Skeletal muscle tissue (tissue), 4 donors: ENCODE data around the gene NT5C3B. TPM values are rescaled to one million over a fixed set of nuclear protein-coding genes. Genes with fewer than 3 reads are reported as not detected.
A peak's percentile ranks its signal among the peaks of the same experiment; 100 is the strongest.
"Not testable (repeated sequence)": the region's sequence is repeated elsewhere in the genome, so short reads cannot be mapped to it uniquely, and the experiment has no call there.

ENCODE experiments used
- H3K27ac ChIP-seq: one replicate; pipeline ENCODE4 v1.7.0; 2013; ENCODE audit warnings: mild to moderate bottlenecking, low read depth, low read length, inconsistent platforms
- H3K27me3 ChIP-seq, 3 donors: one replicate each; pipeline ENCODE4 v1.7.0; 2013; ENCODE audit warnings: low read length in 3 of 3; ENCODE audit not compliant: control insufficient read depth in 3 of 3, insufficient read depth in 3 of 3
- H3K36me3 ChIP-seq, 3 donors: one replicate each; pipeline ENCODE4 v1.7.0; 2013; ENCODE audit warnings: low read length in 3 of 3; ENCODE audit not compliant: control insufficient read depth in 3 of 3, insufficient read depth in 3 of 3
- H3K4me1 ChIP-seq, 3 donors: one replicate each; pipeline ENCODE4 v1.7.0; 2013; ENCODE audit warnings: low read length in 3 of 3, mild to moderate bottlenecking in 3 of 3; ENCODE audit not compliant: control insufficient read depth in 3 of 3, insufficient read depth in 3 of 3
- H3K4me3 ChIP-seq, 3 donors: one replicate each; pipeline ENCODE4 v1.7.0; 2013; ENCODE audit warnings: low read length in 3 of 3
- H3K9ac ChIP-seq, 3 donors: one replicate each; pipeline ENCODE4 v1.7.0; 2013; ENCODE audit warnings: low read length in 3 of 3, mild to moderate bottlenecking in 3 of 3, moderate library complexity in 2 of 3, low read depth in 1 of 3
- H3K9me3 ChIP-seq, 3 donors: one replicate each; pipeline ENCODE4 v1.7.0; 2013; ENCODE audit warnings: low read length in 3 of 3; ENCODE audit not compliant: control insufficient read depth in 3 of 3
- total RNA-seq: library from RNA; depleted of rRNA; stranded (reverse); fragments of >200 nt; gene quantifications from one replicate; pipeline ENCODE4 v1.2.3, GENCODE V29; 2014
- donor health status: Osteomylitis.

NT5C3B gene
- total RNA-seq, result 32.4 TPM

GRCh38 chr17:41835800-41836549 is at the start of gene NT5C3B:
Gene NT5C3B, minus strand, starts transcription at chr17:41836232. Its CDS starts 39 bp downstream, at chr17:41836193.
- Histone ChIP-seq H3K4me1 (peaks cover 7 to 14% (median 11%) of the 10 kb centered on the region in 3 donors), H3K36me3 (peaks cover 9 to 13% (median 13%) of the 10 kb centered on the region in 3 donors), H3K9ac (peak within 1 kb of the TSS; percentile 81 to 85 (median 81)), H3K4me3 (peak within 1 kb of the TSS; percentile 78 to 80 (median 79)), H3K27ac (peak within 1 kb of the TSS; percentile 36), H3K27me3 (no peaks in the 10 kb centered on the region), H3K9me3 (no peaks in the 10 kb centered on the region)

GRCh38 chr17:41885733-41886132 is 49.7 kb upstream of the NT5C3B start:
- Histone ChIP-seq H3K27me3 (no peaks in the 10 kb centered on the region), H3K4me3 (no peak overlapping the region), H3K9ac (no peak overlapping the region), H3K4me1 (no peaks in the 10 kb centered on the region), H3K36me3 (peaks cover 43 to 58% (median 55%) of the 10 kb centered on the region in 3 donors), H3K27ac (no peak overlapping the region), H3K9me3 (no peaks in the 10 kb centered on the region)

GRCh38 chr17:41882756-41883155 is 46.7 kb upstream of the NT5C3B start:
- H3K36me3 ChIP-seq, result peaks cover 49 to 64% (median 60%) of the 10 kb centered on the region in 3 donors
- H3K27me3 ChIP-seq, result no peaks in the 10 kb centered on the region
- H3K4me1 ChIP-seq, result no peaks in the 10 kb centered on the region
- no peak overlapping the region for H3K27ac ChIP-seq
- H3K4me3 ChIP-seq, result no peak overlapping the region
- no peaks in the 10 kb centered on the region for H3K9me3 ChIP-seq
- no peak overlapping the region for H3K9ac ChIP-seq

GRCh38 chr17:41880130-41880529 is 44.1 kb upstream of the NT5C3B start:
- H3K36me3 ChIP-seq, result peaks cover 34 to 45% (median 43%) of the 10 kb centered on the region in 3 donors
- no peaks in the 10 kb centered on the region for H3K4me1 ChIP-seq
- no peaks in the 10 kb centered on the region for H3K9me3 ChIP-seq

GRCh38 chr17:41874293-41874670 is 38.2 kb upstream of the NT5C3B start:
- H3K4me1 ChIP-seq, H3K27me3 ChIP-seq, H3K4me3 ChIP-seq, H3K9me3 ChIP-seq, H3K27ac ChIP-seq, H3K9ac ChIP-seq: not testable (repeated sequence)
- peaks cover 41 to 42% (median 42%) of the 10 kb centered on the region in 3 donors for H3K36me3 ChIP-seq

More at GRCh38 chr17:41880130-41880529, 44.1 kb upstream of the NT5C3B start:
- Histone ChIP-seq H3K27ac (no peak overlapping the region), H3K27me3 (no peaks in the 10 kb centered on the region), H3K4me3 (no peak overlapping the region), H3K9ac (no peak overlapping the region)

GRCh38 chr17:41873559-41874292 is 37.7 kb upstream of the NT5C3B start:
- Histone ChIP-seq H3K9me3 (no peaks in the 10 kb centered on the region), H3K27me3 (no peaks in the 10 kb centered on the region), H3K27ac (no peak overlapping the region), H3K4me3 (no peak overlapping the region), H3K9ac (no peak overlapping the region), H3K4me1 (no peaks in the 10 kb centered on the region), H3K36me3 (peaks cover 39 to 42% (median 41%) of the 10 kb centered on the region in 3 donors)

GRCh38 chr17:41871789-41872188 is 35.8 kb upstream of the NT5C3B start:
- no peaks in the 10 kb centered on the region for H3K9me3 ChIP-seq
- H3K27me3 ChIP-seq, result no peaks in the 10 kb centered on the region
- H3K27ac ChIP-seq, result no peak overlapping the region
- H3K9ac ChIP-seq, result no peak overlapping the region
- peaks cover 30 to 35% (median 32%) of the 10 kb centered on the region in 3 donors for H3K36me3 ChIP-seq
- no peak overlapping the region for H3K4me3 ChIP-seq
- no peaks in the 10 kb centered on the region for H3K4me1 ChIP-seq

GRCh38 chr17:41870627-41871026 is 34.6 kb upstream of the NT5C3B start:
- Histone ChIP-seq H3K4me1 (no peaks in the 10 kb centered on the region), H3K9me3 (no peaks in the 10 kb centered on the region), H3K4me3 (no peak overlapping the region), H3K27ac (no peak overlapping the region), H3K27me3 (no peaks in the 10 kb centered on the region), H3K36me3 (peaks cover 30 to 36% (median 35%) of the 10 kb centered on the region in 3 donors), H3K9ac (no peak overlapping the region)

- Histone ChIP-seq H3K36me3 (peaks cover 30 to 36% (median 35%) of the 10 kb centered on the region in 3 donors), H3K9me3 (no peaks in the 10 kb centered on the region), H3K27me3 (no peaks in the 10 kb centered on the region), H3K4me1 (peaks cover 0 to 3% (median 0%) of the 10 kb centered on the region in 3 donors), H3K27ac (no peak overlapping the region), H3K9ac (no peak overlapping the region), H3K4me3 (no peak overlapping the region)
These were observed 34.1 kb upstream of the NT5C3B start for GRCh38 chr17:41870097-41870496.

- H3K36me3 ChIP-seq, result peaks cover 30 to 37% (median 36%) of the 10 kb centered on the region in 3 donors
- H3K4me1 ChIP-seq, result peaks cover 0 to 7% (median 0%) of the 10 kb centered on the region in 3 donors
- no peak overlapping the region for H3K9ac ChIP-seq
- no peaks in the 10 kb centered on the region for H3K27me3 ChIP-seq
- no peaks in the 10 kb centered on the region for H3K9me3 ChIP-seq
- H3K27ac ChIP-seq, result no peak overlapping the region
- no peak overlapping the region for H3K4me3 ChIP-seq
These were observed 33.4 kb upstream of the NT5C3B start for GRCh38 chr17:41869426-41869825.
